Measurements from ENCODE around the gene SRP54. TPM values are rescaled to one million over a fixed set of nuclear protein-coding genes. Genes with fewer than 3 reads are reported as not detected.

The SRP54 gene
- polyA plus RNA-seq, 3 donors: 24.9 to 33.6 (median 25.4) TPM

- Mint-ChIP-seq H3K4me3 (no peak overlapping the region), H3K36me3 (peaks cover 37 to 61% of the 10 kb centered on the region in 2 donors), H3K4me1 (peaks cover 3% of the 10 kb centered on the region), H3K27ac (peak overlapping the region in 1 of 7 donors; percentile 54), H3K27me3 (ENCODE audit: low read depth in 3 of 3) (no peaks in the 10 kb centered on the region), H3K9me3 (no peaks in the 10 kb centered on the region)
- Histone ChIP-seq H3K9me3 (replicated peaks in 1 of 2; ENCODE audit: control insufficient read depth in 1 of 2, insufficient read depth in 1 of 2, low read length in 2 of 2) (no peaks in the 10 kb centered on the region), H3K4me2 (replicated peaks; ENCODE audit: extremely low read depth, low read length, poor library complexity, severe bottlenecking) (no peak overlapping the region), H3K4me3 (replicated peaks in 1 of 3; ENCODE audit: low read depth in 2 of 3, low read length in 3 of 3) (no peak overlapping the region), H3K27me3 (ENCODE audit: control insufficient read depth in 2 of 2, insufficient read depth in 2 of 2, low read length in 2 of 2) (no peaks in the 10 kb centered on the region), H2AFZ (ENCODE audit: insufficient read depth, low read depth, low read length, poor library complexity, severe bottlenecking) (no peak overlapping the region), H3K36me3 (replicated peaks in 1 of 2; ENCODE audit: control insufficient read depth in 1 of 2, insufficient read depth in 2 of 2, low read length in 2 of 2) (peaks cover 28 to 60% of the 10 kb centered on the region in 2 donors), H3K79me2 (ENCODE audit: insufficient read depth, low read length) (peaks cover 52% of the 10 kb centered on the region), H3K4me1 (ENCODE audit: control insufficient read depth in 1 of 2, insufficient read depth in 2 of 2, low read length in 2 of 2) (no peaks in the 10 kb centered on the region), H3K9ac (ENCODE audit: insufficient read depth, low read length, poor library complexity, severe bottlenecking) (no peak overlapping the region), H4K20me1 (ENCODE audit: insufficient read depth, low read length) (peaks cover 49% of the 10 kb centered on the region), H3K27ac (ENCODE audit: low read depth in 1 of 2, low read length in 2 of 2) (no peak overlapping the region)
- DNase-seq: no peak
- WGBS (ENCODE audit: insufficient coverage): 100% methylated on average over 1 of the region's 3 CpGs
- intact Hi-C loops (cut with micrococcal nuclease): no loop called here
- TF ChIP-seq, protein P1, sequence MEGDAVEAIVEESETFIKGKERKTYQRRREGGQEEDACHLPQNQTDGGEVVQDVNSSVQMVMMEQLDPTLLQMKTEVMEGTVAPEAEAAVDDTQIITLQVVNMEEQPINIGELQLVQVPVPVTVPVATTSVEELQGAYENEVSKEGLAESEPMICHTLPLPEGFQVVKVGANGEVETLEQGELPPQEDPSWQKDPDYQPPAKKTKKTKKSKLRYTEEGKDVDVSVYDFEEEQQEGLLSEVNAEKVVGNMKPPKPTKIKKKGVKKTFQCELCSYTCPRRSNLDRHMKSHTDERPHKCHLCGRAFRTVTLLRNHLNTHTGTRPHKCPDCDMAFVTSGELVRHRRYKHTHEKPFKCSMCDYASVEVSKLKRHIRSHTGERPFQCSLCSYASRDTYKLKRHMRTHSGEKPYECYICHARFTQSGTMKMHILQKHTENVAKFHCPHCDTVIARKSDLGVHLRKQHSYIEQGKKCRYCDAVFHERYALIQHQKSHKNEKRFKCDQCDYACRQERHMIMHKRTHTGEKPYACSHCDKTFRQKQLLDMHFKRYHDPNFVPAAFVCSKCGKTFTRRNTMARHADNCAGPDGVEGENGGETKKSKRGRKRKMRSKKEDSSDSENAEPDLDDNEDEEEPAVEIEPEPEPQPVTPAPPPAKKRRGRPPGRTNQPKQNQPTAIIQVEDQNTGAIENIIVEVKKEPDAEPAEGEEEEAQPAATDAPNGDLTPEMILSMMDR (IDR thresholded peaks at IDR 0.05): no peak
Observed at GRCh38 chr14:34997762-34998161, 15.0 kb downstream of the SRP54 start.

DNA sequence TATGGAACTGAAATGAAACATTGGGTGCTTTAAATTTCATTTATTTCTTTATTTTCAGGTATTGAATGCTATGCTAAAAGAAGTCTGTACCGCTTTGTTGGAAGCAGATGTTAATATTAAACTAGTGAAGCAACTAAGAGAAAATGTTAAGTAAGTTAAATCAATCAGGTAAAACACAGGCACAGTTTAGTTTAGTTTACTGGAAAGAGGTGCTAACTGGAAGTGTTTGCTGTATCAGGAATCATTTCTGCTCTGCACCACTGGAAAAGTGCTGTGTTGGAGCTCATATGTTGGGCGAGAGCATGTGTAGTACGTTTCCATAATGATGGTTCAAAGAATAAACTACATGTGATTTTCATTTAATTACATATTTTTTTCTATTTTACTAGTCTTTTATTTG, 16.7 kb downstream of the SRP54 start:
- Histone ChIP-seq H3K4me2 (replicated peaks; ENCODE audit: extremely low read depth, low read length, poor library complexity, severe bottlenecking) (no peak overlapping the region), H4K20me1 (ENCODE audit: insufficient read depth, low read length) (peaks cover 34% of the 10 kb centered on the region), H3K79me2 (ENCODE audit: insufficient read depth, low read length) (peaks cover 36% of the 10 kb centered on the region), H3K27ac (ENCODE audit: low read depth in 1 of 2, low read length in 2 of 2) (no peak overlapping the region), H3K9ac (ENCODE audit: insufficient read depth, low read length, poor library complexity, severe bottlenecking) (no peak overlapping the region), H3K4me3 (replicated peaks in 1 of 3; ENCODE audit: low read depth in 2 of 3, low read length in 3 of 3) (no peak overlapping the region), H3K27me3 (ENCODE audit: control insufficient read depth in 2 of 2, insufficient read depth in 2 of 2, low read length in 2 of 2) (no peaks in the 10 kb centered on the region), H2AFZ (ENCODE audit: insufficient read depth, low read depth, low read length, poor library complexity, severe bottlenecking) (no peak overlapping the region), H3K4me1 (ENCODE audit: control insufficient read depth in 1 of 2, insufficient read depth in 2 of 2, low read length in 2 of 2) (no peaks in the 10 kb centered on the region), H3K36me3 (replicated peaks in 1 of 2; ENCODE audit: control insufficient read depth in 1 of 2, insufficient read depth in 2 of 2, low read length in 2 of 2) (peaks cover 36 to 77% of the 10 kb centered on the region in 2 donors), H3K9me3 (replicated peaks in 1 of 2; ENCODE audit: control insufficient read depth in 1 of 2, insufficient read depth in 1 of 2, low read length in 2 of 2) (no peaks in the 10 kb centered on the region)
- peaks cover 3% of the 10 kb centered on the region for H3K4me1 Mint-ChIP-seq
- H3K9me3 Mint-ChIP-seq: no peaks in the 10 kb centered on the region
- intact Hi-C loops (cut with micrococcal nuclease): no loop called here
- no peak overlapping the region for H3K4me3 Mint-ChIP-seq
- no peak for DNase-seq
- 100% methylated on average over 1 of the region's 3 CpGs for WGBS (ENCODE audit: insufficient coverage)
- TF ChIP-seq, protein P1 (IDR thresholded peaks at IDR 0.05): no peak
- no peaks in the 10 kb centered on the region for H3K27me3 Mint-ChIP-seq (ENCODE audit: low read depth in 3 of 3)
- no peak overlapping the region for H3K27ac Mint-ChIP-seq
- H3K36me3 Mint-ChIP-seq: peaks cover 48 to 75% of the 10 kb centered on the region in 2 donors
